ENCODE data around the gene ZNF30. TPM values are rescaled to one million over a fixed set of nuclear protein-coding genes. Genes with fewer than 3 reads are reported as not detected.
"Not testable (repeated sequence)": the region's sequence is repeated elsewhere in the genome, so short reads cannot be mapped to it uniquely, and the experiment has no call there.

The ZNF30 gene
- total RNA-seq, 1 experiment from 2014 or later: 8.5 TPM

- DNase-seq; H3K9me3 ChIP-seq (ENCODE audit: low read length): not testable (repeated sequence)
Measured at GRCh38 chr19:34917144-34917543, 9.6 kb upstream of the ZNF30 start.

GRCh38 chr19:34918190-34918589, 8.5 kb upstream of the ZNF30 start:
- Histone ChIP-seq H4K20me1 (ENCODE audit: insufficient read depth, low read depth, low read length) (no peaks in the 10 kb centered on the region), H3K79me2 (ENCODE audit: low read length) (no peaks in the 10 kb centered on the region), H2AFZ (ENCODE audit: low read length) (no peak overlapping the region), H3K9me2 (replicated peaks; ENCODE audit: insufficient read depth, low read length) (no peaks in the 10 kb centered on the region), H3K9me3 (ENCODE audit: low read length) (peaks cover 6% of the 10 kb centered on the region; the same call in 1 of the 2 replicates), H3K27me3 (ENCODE audit: low read length) (no peaks in the 10 kb centered on the region), H3K9ac (ENCODE audit: low read length) (no peak overlapping the region), H3K36me3 (ENCODE audit: insufficient read depth, low read length) (no peaks in the 10 kb centered on the region), H3K4me2 (ENCODE audit: low read depth, low read length, poor library complexity, severe bottlenecking) (no peak overlapping the region), H3K4me1 (ENCODE audit: low read length) (no peaks in the 10 kb centered on the region), H3K4me3 (ENCODE audit: low read length) (no peak overlapping the region), H3K27ac (ENCODE audit: low read length) (no peak overlapping the region)
- no peak for DNase-seq

More at GRCh38 chr19:34917144-34917543, 9.6 kb upstream of the ZNF30 start:
- H3K9ac ChIP-seq (ENCODE audit: low read length); H3K4me1 ChIP-seq (ENCODE audit: low read length); H3K4me3 ChIP-seq (ENCODE audit: low read length); H3K27ac ChIP-seq (ENCODE audit: low read length); H3K27me3 ChIP-seq (ENCODE audit: low read length); H3K9me2 ChIP-seq (replicated peaks; ENCODE audit: insufficient read depth, low read length); H3K36me3 ChIP-seq (ENCODE audit: insufficient read depth, low read length); H2AFZ ChIP-seq (ENCODE audit: low read length); H4K20me1 ChIP-seq (ENCODE audit: insufficient read depth, low read depth, low read length); H3K79me2 ChIP-seq (ENCODE audit: low read length); H3K4me2 ChIP-seq (ENCODE audit: low read depth, low read length, poor library complexity, severe bottlenecking): not testable (repeated sequence)

DNA sequence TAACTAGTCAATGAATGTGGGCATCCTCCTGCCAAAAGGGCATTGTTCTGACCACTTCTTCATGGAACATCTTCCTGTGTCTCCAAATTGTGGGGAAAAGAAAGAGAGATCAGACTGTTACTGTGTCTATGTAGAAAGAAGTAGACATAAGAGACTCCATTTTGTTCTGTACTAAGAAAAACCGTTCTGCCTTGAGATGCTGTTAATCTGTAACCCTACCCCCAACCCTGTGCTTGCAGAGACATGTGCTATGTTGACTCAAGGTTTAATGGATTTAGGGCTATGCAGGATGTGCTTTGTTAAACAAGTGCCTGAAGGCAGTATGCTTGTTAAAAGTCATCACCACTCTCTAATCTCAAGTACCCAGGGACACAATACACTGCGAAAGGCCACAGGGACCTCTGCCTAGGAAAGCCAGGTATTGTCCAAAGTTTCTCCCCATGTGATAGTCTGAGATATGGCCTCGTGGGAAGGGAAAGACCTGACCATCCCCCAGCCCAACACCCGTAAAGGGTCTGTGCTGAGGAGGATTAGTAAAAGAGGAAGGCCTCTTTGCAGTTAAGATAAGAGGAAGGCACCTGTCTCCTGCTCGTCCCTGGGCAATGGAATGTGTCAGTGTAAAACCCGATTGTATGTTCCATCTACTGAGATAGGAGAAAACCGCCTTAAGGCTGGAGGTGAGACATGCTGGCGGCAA, 6.5 kb upstream of the ZNF30 start:
- H3K9ac ChIP-seq (ENCODE audit: low read length); H3K9me2 ChIP-seq (replicated peaks; ENCODE audit: insufficient read depth, low read length); H4K20me1 ChIP-seq (ENCODE audit: insufficient read depth, low read depth, low read length); H3K4me3 ChIP-seq (ENCODE audit: low read length); DNase-seq; H3K36me3 ChIP-seq (ENCODE audit: insufficient read depth, low read length); H3K27ac ChIP-seq (ENCODE audit: low read length); H3K4me2 ChIP-seq (ENCODE audit: low read depth, low read length, poor library complexity, severe bottlenecking); H3K27me3 ChIP-seq (ENCODE audit: low read length); H2AFZ ChIP-seq (ENCODE audit: low read length); H3K79me2 ChIP-seq (ENCODE audit: low read length); H3K9me3 ChIP-seq (ENCODE audit: low read length); H3K4me1 ChIP-seq (ENCODE audit: low read length): not testable (repeated sequence)

DNA sequence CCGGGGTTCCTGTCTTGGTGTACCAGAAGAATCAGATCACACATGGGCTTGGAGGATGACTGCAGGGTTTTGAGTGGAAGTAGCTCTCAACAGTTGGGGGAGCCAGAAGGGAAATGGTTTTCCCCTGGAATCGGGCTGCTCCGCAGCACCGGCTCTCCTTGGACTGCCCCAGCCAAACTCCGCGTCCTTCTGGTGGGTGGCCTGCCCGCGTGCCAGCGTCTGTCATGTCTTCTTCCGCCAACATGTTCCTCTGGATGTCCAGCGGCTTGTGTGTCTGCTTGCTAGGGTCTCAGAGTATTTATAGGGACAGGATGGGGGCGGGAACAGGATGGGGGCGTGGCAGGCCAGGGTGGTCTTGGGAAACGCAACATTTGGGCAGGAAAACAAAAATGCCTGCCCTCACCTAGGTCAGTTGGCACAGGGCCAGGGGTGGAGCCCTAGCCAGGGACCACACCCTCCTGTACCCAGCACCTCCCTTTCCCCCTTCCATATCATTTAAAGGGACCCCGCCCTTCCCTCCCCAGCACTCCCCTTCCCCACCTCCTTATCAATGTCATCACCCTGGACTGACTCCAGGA, 1.3 kb upstream of the ZNF30 start:
- H3K27ac ChIP-seq (ENCODE audit: low read length): no peak overlapping the region
- H3K79me2 ChIP-seq (ENCODE audit: low read length): peaks cover 23% of the 10 kb centered on the region
- H3K36me3 ChIP-seq (ENCODE audit: insufficient read depth, low read length): no peaks in the 10 kb centered on the region; the same call in none of the 2 replicates
- H3K27me3 ChIP-seq (ENCODE audit: low read length): no peaks in the 10 kb centered on the region
- no peaks in the 10 kb centered on the region for H3K9me2 ChIP-seq (replicated peaks; ENCODE audit: insufficient read depth, low read length)
- H3K9ac ChIP-seq (ENCODE audit: low read length): no peak overlapping the region
- no peak overlapping the region for H2AFZ ChIP-seq (ENCODE audit: low read length)
- no peak for DNase-seq
- H4K20me1 ChIP-seq (ENCODE audit: insufficient read depth, low read depth, low read length): no peaks in the 10 kb centered on the region
- no peak overlapping the region for H3K4me2 ChIP-seq (ENCODE audit: low read depth, low read length, poor library complexity, severe bottlenecking)
- H3K4me1 ChIP-seq (ENCODE audit: low read length): peaks cover 12% of the 10 kb centered on the region
- H3K4me3 ChIP-seq (ENCODE audit: low read length): no peak overlapping the region
- H3K9me3 ChIP-seq (ENCODE audit: low read length): no peaks in the 10 kb centered on the region

GRCh38 chr19:34926361-34926684, 380 bp upstream of the ZNF30 start:
- no peak for DNase-seq
- H3K9me2 ChIP-seq (replicated peaks; ENCODE audit: insufficient read depth, low read length): no peaks in the 10 kb centered on the region
- peak overlapping the region; percentile 7 for H2AFZ ChIP-seq (ENCODE audit: low read length)
- peak overlapping the region; percentile 84; the same call in 1 of the 2 replicates for H3K9ac ChIP-seq (ENCODE audit: low read length)
- no peaks in the 10 kb centered on the region for H3K27me3 ChIP-seq (ENCODE audit: low read length)
- no peak overlapping the region for H3K27ac ChIP-seq (ENCODE audit: low read length)
- peaks cover 23% of the 10 kb centered on the region for H3K79me2 ChIP-seq (ENCODE audit: low read length)
- peaks cover 12% of the 10 kb centered on the region for H3K4me1 ChIP-seq (ENCODE audit: low read length)
- no peaks in the 10 kb centered on the region for H4K20me1 ChIP-seq (ENCODE audit: insufficient read depth, low read depth, low read length)
- peak overlapping the region; percentile 75 for H3K4me2 ChIP-seq (ENCODE audit: low read depth, low read length, poor library complexity, severe bottlenecking)
- H3K36me3 ChIP-seq (ENCODE audit: insufficient read depth, low read length): peaks cover 1% of the 10 kb centered on the region
- H3K4me3 ChIP-seq (ENCODE audit: low read length): 0 out of 2 replicates have a peak overlapping the region, but pooled peaks have one; percentile 1
- H3K9me3 ChIP-seq (ENCODE audit: low read length): no peaks in the 10 kb centered on the region

DNA sequence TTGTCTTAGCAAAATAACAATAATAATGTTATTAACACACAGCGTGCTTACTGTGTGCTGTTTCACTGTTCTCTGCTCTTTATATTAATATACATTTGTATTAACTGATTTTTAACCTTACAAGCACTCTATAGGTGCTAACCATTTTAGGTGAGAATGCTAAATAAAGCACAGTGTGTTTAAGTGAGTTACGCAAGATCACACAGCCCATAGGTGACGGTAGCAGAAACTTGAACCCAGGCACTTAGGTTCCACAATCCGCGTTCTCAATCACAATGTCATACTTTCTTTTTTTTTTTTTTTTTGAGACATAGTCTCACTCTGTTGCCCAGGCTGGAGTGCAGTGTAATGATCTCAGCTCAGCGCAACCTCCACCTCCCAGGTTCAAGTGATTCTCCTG, 5.8 kb downstream of the ZNF30 start:
- Histone ChIP-seq H3K27ac (ENCODE audit: low read length) (no peak overlapping the region), H3K9me2 (replicated peaks; ENCODE audit: insufficient read depth, low read length) (no peaks in the 10 kb centered on the region), H3K9me3 (ENCODE audit: low read length) (no peaks in the 10 kb centered on the region), H2AFZ (ENCODE audit: low read length) (no peak overlapping the region), H3K4me3 (ENCODE audit: low read length) (no peak overlapping the region), H3K4me2 (ENCODE audit: low read depth, low read length, poor library complexity, severe bottlenecking) (no peak overlapping the region), H3K27me3 (ENCODE audit: low read length) (no peaks in the 10 kb centered on the region), H3K79me2 (ENCODE audit: low read length) (peaks cover 19% of the 10 kb centered on the region), H3K9ac (ENCODE audit: low read length) (no peak overlapping the region), H3K4me1 (ENCODE audit: low read length) (peaks cover 4% of the 10 kb centered on the region), H3K36me3 (ENCODE audit: insufficient read depth, low read length) (peaks cover 47% of the 10 kb centered on the region), H4K20me1 (ENCODE audit: insufficient read depth, low read depth, low read length) (no peaks in the 10 kb centered on the region)
- no peak for DNase-seq

GRCh38 chr19:34936184-34936583, 9.5 kb downstream of the ZNF30 start:
- Histone ChIP-seq H3K79me2 (ENCODE audit: low read length) (no peaks in the 10 kb centered on the region), H3K9ac (ENCODE audit: low read length) (no peak overlapping the region), H3K27ac (ENCODE audit: low read length) (no peak overlapping the region), H3K27me3 (ENCODE audit: low read length) (no peaks in the 10 kb centered on the region), H4K20me1 (ENCODE audit: insufficient read depth, low read depth, low read length) (no peaks in the 10 kb centered on the region), H3K4me3 (ENCODE audit: low read length) (no peak overlapping the region), H3K9me2 (replicated peaks; ENCODE audit: insufficient read depth, low read length) (no peaks in the 10 kb centered on the region), H3K4me2 (ENCODE audit: low read depth, low read length, poor library complexity, severe bottlenecking) (no peak overlapping the region), H2AFZ (ENCODE audit: low read length) (no peak overlapping the region), H3K36me3 (ENCODE audit: insufficient read depth, low read length) (peaks cover 66% of the 10 kb centered on the region), H3K9me3 (ENCODE audit: low read length) (no peaks in the 10 kb centered on the region; the same call in 1 of the 2 replicates), H3K4me1 (ENCODE audit: low read length) (no peaks in the 10 kb centered on the region)
- DNase-seq: no peak

DNA sequence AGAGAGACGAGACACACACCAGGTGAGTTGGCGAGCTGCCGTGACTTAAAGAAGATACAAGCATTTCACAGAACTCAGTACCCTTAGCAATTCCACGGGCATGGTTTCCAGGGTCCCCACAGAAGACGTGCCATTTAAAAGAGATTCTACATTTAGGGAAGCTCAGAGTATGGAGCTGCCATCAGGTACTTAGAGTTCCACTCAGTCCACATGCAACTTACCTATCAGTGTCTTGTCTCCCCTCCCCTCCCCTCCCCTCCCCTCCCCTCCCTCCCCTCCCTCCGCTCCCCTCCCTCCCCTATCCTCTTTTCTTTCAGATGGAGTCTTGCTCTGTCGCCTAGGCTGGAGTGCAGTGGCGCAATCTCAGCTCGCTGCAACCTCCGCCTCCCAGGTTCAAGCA, 12.2 kb downstream of the ZNF30 start:
- no peaks in the 10 kb centered on the region for H4K20me1 ChIP-seq (ENCODE audit: insufficient read depth, low read depth, low read length)
- no peak overlapping the region for H3K4me2 ChIP-seq (ENCODE audit: low read depth, low read length, poor library complexity, severe bottlenecking)
- H2AFZ ChIP-seq (ENCODE audit: low read length): no peak overlapping the region
- peaks cover 68% of the 10 kb centered on the region for H3K36me3 ChIP-seq (ENCODE audit: insufficient read depth, low read length)
- no peak overlapping the region for H3K4me3 ChIP-seq (ENCODE audit: low read length)
- no peaks in the 10 kb centered on the region for H3K79me2 ChIP-seq (ENCODE audit: low read length)
- no peaks in the 10 kb centered on the region for H3K27me3 ChIP-seq (ENCODE audit: low read length)
- H3K4me1 ChIP-seq (ENCODE audit: low read length): no peaks in the 10 kb centered on the region
- H3K9me2 ChIP-seq (replicated peaks; ENCODE audit: insufficient read depth, low read length): no peaks in the 10 kb centered on the region
- H3K9ac ChIP-seq (ENCODE audit: low read length): no peak overlapping the region
- DNase-seq: no peak
- H3K27ac ChIP-seq (ENCODE audit: low read length): no peak overlapping the region
- H3K9me3 ChIP-seq (ENCODE audit: low read length): peaks cover 18% of the 10 kb centered on the region
